Keratinocyte (primary cell): Measurements from ENCODE around the gene TWF2. TPM values are rescaled to one million over a fixed set of nuclear protein-coding genes. Genes with fewer than 3 reads are reported as not detected.

Experiments
- DNase-seq: peaks from one replicate; pipeline ENCODE4 v3.0.0-alpha.2; 2011; ENCODE audit warnings: low read depth, missing footprints, low spot score
- FAIRE-seq: peaks from 2 replicates; lab custom pipeline; 2011; peaks lifted over from hg19 to GRCh38; lab: Jason Lieb, UNC
- H2AFZ ChIP-seq: 2 replicates; pipeline ENCODE4 v1.6.0; 2012; ENCODE audit warnings: low read length, control low read depth, inconsistent platforms; ENCODE audit not compliant: control insufficient read depth
- H3K27ac ChIP-seq: 2 replicates; pipeline ENCODE4 v1.5.1; 2011; ENCODE audit warnings: low read length; ENCODE audit not compliant: control insufficient read depth, insufficient read depth
- H3K27me3 ChIP-seq: 3 replicates; pipeline ENCODE4 v1.6.0; 2011; ENCODE audit warnings: low read length; ENCODE audit not compliant: control insufficient read depth, insufficient read depth; ENCODE audit errors: extremely low read depth
- H3K36me3 ChIP-seq, 2 experiments: 2 replicates in 1 of 2; 3 replicates in 1 of 2; pipeline ENCODE4 v1.5.1; 2011; ENCODE audit warnings: low read length in 2 of 2, mild to moderate bottlenecking in 1 of 2; ENCODE audit not compliant: control insufficient read depth in 2 of 2, insufficient read depth in 2 of 2; ENCODE audit errors: extremely low read depth in 1 of 2
- H3K4me1 ChIP-seq: 3 replicates; pipeline ENCODE4 v1.5.1; 2011; ENCODE audit warnings: low read length; ENCODE audit not compliant: control insufficient read depth, insufficient read depth; ENCODE audit errors: extremely low read depth
- H3K4me2 ChIP-seq: 3 replicates; pipeline ENCODE4 v1.6.0; 2011; ENCODE audit warnings: low read depth, low read length; ENCODE audit not compliant: control insufficient read depth, insufficient read depth; ENCODE audit errors: extremely low read depth
- H3K4me3 ChIP-seq, 3 experiments: fragments of 200-600 bp in 1 of 3; sonication (generic) in 1 of 3; 2 replicates in 2 of 3; 3 replicates in 1 of 3; pipeline ENCODE4 v1.5.1; 2011 to 2016; ENCODE audit warnings: low read length in 3 of 3, mild to moderate bottlenecking in 3 of 3, control low read depth in 2 of 3, inconsistent platforms in 1 of 3, low read depth in 1 of 3, mixed read lengths in 1 of 3, mixed run types in 1 of 3, moderate library complexity in 1 of 3; ENCODE audit not compliant: control insufficient read depth in 2 of 3, insufficient read depth in 2 of 3; ENCODE audit errors: extremely low read depth in 1 of 3
- H3K79me2 ChIP-seq: 2 replicates; pipeline ENCODE4 v1.6.0; 2012; ENCODE audit warnings: low read length; ENCODE audit not compliant: control insufficient read depth, insufficient read depth
- H3K9ac ChIP-seq: 3 replicates; pipeline ENCODE4 v1.6.0; 2011; ENCODE audit warnings: low read length; ENCODE audit not compliant: control insufficient read depth, insufficient read depth; ENCODE audit errors: extremely low read depth
- H3K9me1 ChIP-seq: 3 replicates; pipeline ENCODE4 v1.6.0; 2011; ENCODE audit warnings: low read length; ENCODE audit not compliant: control insufficient read depth, insufficient read depth; ENCODE audit errors: extremely low read depth
- H3K9me3 ChIP-seq: 2 replicates; pipeline ENCODE4 v1.5.1; 2012; ENCODE audit warnings: low read depth, low read length; ENCODE audit not compliant: control insufficient read depth
- H4K20me1 ChIP-seq: 3 replicates; pipeline ENCODE4 v1.6.0; 2011; ENCODE audit warnings: low read length; ENCODE audit not compliant: control insufficient read depth, insufficient read depth; ENCODE audit errors: extremely low read depth
- CTCF ChIP-seq, 3 experiments: IDR thresholded peaks in 1 of 3; conservative IDR thresholded peaks in 1 of 3; optimal IDR thresholded peaks in 1 of 3; 2 replicates in 2 of 3; 3 replicates in 1 of 3; pipeline versions ENCODE3 to v1.5.1; 2011; ENCODE audit warnings: low read length in 3 of 3, mild to moderate bottlenecking in 3 of 3, moderate library complexity in 2 of 3, control low read depth in 1 of 3, inconsistent platforms in 1 of 3; ENCODE audit not compliant: insufficient read depth in 2 of 3; ENCODE audit errors: extremely low read depth in 1 of 3
- EZH2 ChIP-seq: IDR thresholded peaks from one replicate; pipeline ENCODE4 v1.6.1; 2012; ENCODE audit warnings: inconsistent platforms, mild to moderate bottlenecking, low read length, moderate library complexity
- dilution Hi-C: fragments of 300-500 bp; cut with MboI; formaldehyde crosslinking; loops from one replicate; pipeline ENCODE4 v1.7.0; 2020; ENCODE audit warnings: low sequenced_read_pairs; ENCODE audit not compliant: extremely low pct_ligation_motif_present
- polyA plus RNA-seq, 5 experiments: library from polyadenylated mRNA; depleted of rRNA in 3 of 5; stranded (reverse) in 3 of 5; stranded (forward) in 1 of 5; unstranded in 1 of 5; fragments of >200 nt; gene quantifications; 1 replicate in 1 of 5; 2 replicates in 3 of 5; 3 replicates in 1 of 5; pipeline versions ENCODE4 v1.2.1 to v1.2.3, GENCODE V29; 2011 to 2012; ENCODE audit warnings: missing spikeins in 2 of 5, low read depth in 1 of 5, low replicate concordance in 1 of 5

Gene TWF2
- polyA plus RNA-seq, 1 donor (not counting 4 experiments of a cell fraction or from before 2014, with no cell fraction given): 70.4 TPM

DNA sequence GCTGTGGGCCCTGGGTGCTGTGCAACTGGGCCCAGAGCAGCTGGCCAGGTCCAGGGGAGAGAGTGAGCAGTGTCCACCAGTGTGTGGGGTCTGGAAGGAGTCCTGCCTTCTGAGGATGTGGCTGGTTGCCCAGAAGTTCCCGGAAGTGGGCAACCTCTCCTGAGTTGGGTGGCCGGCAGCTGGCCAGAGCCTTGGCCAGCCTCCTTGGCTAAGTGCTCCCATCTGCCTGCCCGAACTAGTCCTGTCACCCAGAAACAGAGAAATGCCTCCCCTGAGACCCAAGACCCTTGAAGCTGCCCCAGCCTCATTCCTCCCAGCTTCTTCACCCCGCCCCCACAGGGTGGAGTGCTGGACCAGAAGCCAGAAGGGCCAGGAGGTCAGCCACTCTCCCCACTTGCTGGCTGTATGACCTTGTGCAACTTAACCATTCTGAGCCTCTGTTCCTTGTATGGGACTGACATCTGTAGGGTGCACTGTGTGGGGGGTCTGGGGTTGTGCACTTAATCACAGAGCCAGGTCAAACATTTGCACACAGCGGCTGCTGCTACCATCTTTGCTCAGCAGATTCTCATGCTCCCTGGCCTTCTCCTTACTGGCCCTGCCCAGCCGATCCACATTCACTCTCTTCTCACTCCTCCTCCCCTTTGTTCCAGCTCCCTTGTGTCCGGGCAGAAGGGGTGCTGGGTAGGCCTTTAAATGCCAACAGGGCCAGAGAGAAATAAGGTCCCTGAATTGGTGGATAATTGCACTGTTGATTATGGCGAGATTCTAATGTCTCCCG, 48.5 kb downstream of the TWF2 start:
- no peak overlapping the region for H2AFZ ChIP-seq
- FAIRE-seq (no peak), DNase-seq (no peak)
- H4K20me1 ChIP-seq: no peaks in the 10 kb centered on the region
- no peak overlapping the region for H3K4me2 ChIP-seq
- dilution Hi-C loops: no loop called here
- TF ChIP-seq EZH2 (no peak), CTCF (optimal IDR thresholded peaks at IDR 0.05 in 1 of 3, IDR thresholded peaks at IDR 0.05 in 1 of 3, conservative IDR thresholded peaks at IDR 0.05 in 1 of 3; ENCODE audit: extremely low read depth in 1 of 3, insufficient read depth in 2 of 3, low read length in 3 of 3) (no peak)
- H3K4me1 ChIP-seq: no peaks in the 10 kb centered on the region
- no peak overlapping the region for H3K4me3 ChIP-seq
- no peaks in the 10 kb centered on the region for H3K27me3 ChIP-seq
- no peak overlapping the region for H3K9ac ChIP-seq
- H3K27ac ChIP-seq: no peak overlapping the region
- no peaks in the 10 kb centered on the region for H3K79me2 ChIP-seq
- no peaks in the 10 kb centered on the region for H3K9me1 ChIP-seq
- H3K9me3 ChIP-seq: no peaks in the 10 kb centered on the region
- H3K36me3 ChIP-seq: no peaks in the 10 kb centered on the region

GRCh38 chr3:52188556-52188955, 50.4 kb downstream of the TWF2 start:
- TF ChIP-seq CTCF (optimal IDR thresholded peaks at IDR 0.05 in 1 of 3, IDR thresholded peaks at IDR 0.05 in 1 of 3, conservative IDR thresholded peaks at IDR 0.05 in 1 of 3; ENCODE audit: extremely low read depth in 1 of 3, insufficient read depth in 2 of 3, low read length in 3 of 3): no peak
- no peak for TF ChIP-seq EZH2
- Histone ChIP-seq H3K9me1 (no peaks in the 10 kb centered on the region), H3K4me2 (no peak overlapping the region), H3K4me3 (no peak overlapping the region), H3K79me2 (no peaks in the 10 kb centered on the region), H3K4me1 (no peaks in the 10 kb centered on the region), H3K9ac (no peak overlapping the region), H2AFZ (no peak overlapping the region), H3K27ac (no peak overlapping the region), H3K9me3 (no peaks in the 10 kb centered on the region), H3K27me3 (no peaks in the 10 kb centered on the region), H4K20me1 (no peaks in the 10 kb centered on the region), H3K36me3 (no peaks in the 10 kb centered on the region)
- FAIRE-seq: no peak
- dilution Hi-C loops: no loop called here
- DNase-seq: no peak
